Measurements from ENCODE around the gene MARCOL. TPM values are rescaled to one million over a fixed set of nuclear protein-coding genes. Genes with fewer than 3 reads are reported as not detected.

The MARCOL gene
- not detected in 2 replicates for polyA plus RNA-seq (2012; rRNA removed)
- not detected in 2 replicates for polyA plus RNA-seq (2012; cell fraction: cytosol; rRNA removed)
- not detected in 2 replicates for polyA plus RNA-seq (2012; cell fraction: nucleus; rRNA removed)

GRCh38 chr5:148238418-148238794, at the start of gene MARCOL:
MARCOL (plus strand) TSS chr5:148238525; CDS start chr5:148238598, 73 bp downstream.
- H3K9me2 ChIP-seq: no peaks in the 10 kb centered on the region
- ChIA-PET POLR2A (no interaction called here), CTCF (interaction anchor here (1.5 kb wide), 1 partner anchor 493 kb away, joined by 3 read pairs; no protein-coding TSS in a partner anchor)
- H2AFZ ChIP-seq (ENCODE audit: low read depth): no peak within 1 kb of the TSS
- no peak within 1 kb of the TSS for H3K9ac ChIP-seq
- no peaks in the 10 kb centered on the region for H3F3A ChIP-seq (replicated peaks; ENCODE audit: insufficient read depth)
- H4K20me1 ChIP-seq (ENCODE audit: insufficient read depth): no peaks in the 10 kb centered on the region
- no peaks in the 10 kb centered on the region for H3K9me3 ChIP-seq
- H3K4me2 ChIP-seq: no peak within 1 kb of the TSS
- 39% methylated on average over 2 of the region's 2 CpGs for WGBS (ENCODE audit: low lambda C conversion rate)
- H3K4me1 ChIP-seq (ENCODE audit: control insufficient read depth in 1 of 2, insufficient read depth in 2 of 2, low read depth in 1 of 2, low read length in 1 of 2): no peaks in the 10 kb centered on the region
- TF ChIP-seq RFX5 (IDR thresholded peaks at IDR 0.05; ENCODE audit: low read length) (no peak), GATA2 (CRISPR knock-in tag; IDR thresholded peaks at IDR 0.05) (no peak), FOXJ3 (CRISPR knock-in tag; IDR thresholded peaks at IDR 0.05) (no peak), CTCF (IDR thresholded peaks at IDR 0.05) (no peak), EP300 (IDR thresholded peaks at IDR 0.05; ENCODE audit: borderline replicate concordance in 1 of 2, low read depth in 1 of 2, low read length in 1 of 2) (no peak), RCOR1 (IDR thresholded peaks at IDR 0.05; ENCODE audit: low read length) (no peak), USF2 (IDR thresholded peaks at IDR 0.05; ENCODE audit: borderline replicate concordance, low read depth, low read length) (no peak), RXRA (IDR thresholded peaks at IDR 0.05; ENCODE audit: borderline replicate concordance, low read depth) (no peak), ZBTB33 (IDR thresholded peaks at IDR 0.05; ENCODE audit: borderline replicate concordance, low read depth) (no peak)
- H3K27ac ChIP-seq (ENCODE audit: low read depth in 2 of 2, low read length in 1 of 2): no peak within 1 kb of the TSS
- H3K4me3 ChIP-seq (ENCODE audit: low read depth in 2 of 2, low read length in 1 of 2): no peak within 1 kb of the TSS
- no peaks in the 10 kb centered on the region for H3K36me3 ChIP-seq (replicated peaks in 1 of 2; ENCODE audit: control insufficient read depth in 1 of 2, insufficient read depth in 2 of 2, low read length in 1 of 2)
- H3K79me2 ChIP-seq (ENCODE audit: insufficient read depth): no peaks in the 10 kb centered on the region
- H3K27me3 ChIP-seq (ENCODE audit: insufficient read depth): no peaks in the 10 kb centered on the region
- no peak for DNase-seq

- H3K36me3 ChIP-seq (replicated peaks in 1 of 2; ENCODE audit: control insufficient read depth in 1 of 2, insufficient read depth in 2 of 2, low read length in 1 of 2): no peaks in the 10 kb centered on the region
- no peaks in the 10 kb centered on the region for H4K20me1 ChIP-seq (ENCODE audit: insufficient read depth)
- WGBS (ENCODE audit: low lambda C conversion rate): 5% methylated on average over 1 of the region's 1 CpG
- TF ChIP-seq FOXM1 (IDR thresholded peaks at IDR 0.05; ENCODE audit: low read depth) (no peak), CHD2 (IDR thresholded peaks at IDR 0.05; ENCODE audit: low read length, partially characterized antibody) (no peak), ELF1 (IDR thresholded peaks at IDR 0.05) (no peak), RXRA (IDR thresholded peaks at IDR 0.05; ENCODE audit: borderline replicate concordance, low read depth) (no peak)
- no peaks in the 10 kb centered on the region for H3K9me3 ChIP-seq
- no peak overlapping the region for H3K27ac ChIP-seq (ENCODE audit: low read depth in 2 of 2, low read length in 1 of 2)
- H3K9ac ChIP-seq: no peak overlapping the region
- no peak overlapping the region for H3K4me2 ChIP-seq
- no peaks in the 10 kb centered on the region; the same call in 1 of the 2 replicates for H3K9me2 ChIP-seq
- no peaks in the 10 kb centered on the region for H3K27me3 ChIP-seq (ENCODE audit: insufficient read depth)
- H3K4me3 ChIP-seq (ENCODE audit: low read depth in 2 of 2, low read length in 1 of 2): no peak overlapping the region
- H3K4me1 ChIP-seq (ENCODE audit: control insufficient read depth in 1 of 2, insufficient read depth in 2 of 2, low read depth in 1 of 2, low read length in 1 of 2): no peaks in the 10 kb centered on the region
- DNase-seq: no peak
- POLR2A ChIA-PET: no interaction called here
- H2AFZ ChIP-seq (ENCODE audit: low read depth): no peak overlapping the region
- H3F3A ChIP-seq (replicated peaks; ENCODE audit: insufficient read depth): no peaks in the 10 kb centered on the region
- CTCF ChIA-PET: interaction anchor here (0.7 to 4.3 kb wide), 5 partner anchors 8 to 540 kb away, joined by 3 to 16 read pairs (median 3); partner anchors contain the start of gene SPINK6
- H3K79me2 ChIP-seq (ENCODE audit: insufficient read depth): no peaks in the 10 kb centered on the region
These were observed 47.3 kb upstream of the MARCOL start for GRCh38 chr5:148191010-148191409.
